B cell (primary cell): Measurements from ENCODE around the gene SLC2A13. TPM values are rescaled to one million over a fixed set of nuclear protein-coding genes. Genes with fewer than 3 reads are reported as not detected.

ENCODE experiments used
- ATAC-seq: fragments of 200-7000 bp; cut with Tn5 transposase; one replicate; pipeline ENCODE4 v1.10.0; 2021; ENCODE audit warnings: low read depth, mild to moderate bottlenecking, moderate number of reproducible peaks, moderate library complexity
- CTCF ChIA-PET: fragments of 350-600 bp; sonication (Branson Sonifier 250); formaldehyde crosslinking; loops from one replicate; lab custom pipeline; 2021; ENCODE audit warnings: antibody characterized with exemption, inconsistent platforms; lab: Charles Lee
- POLR2A ChIA-PET: fragments of 350-600 bp; sonication (Branson Sonifier 250); formaldehyde crosslinking; loops from one replicate; lab custom pipeline; 2021; ENCODE audit warnings: antibody characterized with exemption; lab: Charles Lee
- DNase-seq: peaks from one replicate; pipeline ENCODE4 v3.0.0; 2013
- H2AFZ ChIP-seq: 2 replicates; pipeline ENCODE4 v1.6.1; 2012; ENCODE audit warnings: mild to moderate bottlenecking, low read depth, low read length; ENCODE audit not compliant: insufficient read depth, poor library complexity, severe bottlenecking
- H3K27ac ChIP-seq, 2 donors: 1 replicate in 1 of 2; 2 replicates in 1 of 2; pipeline ENCODE4 v1.5.1; 2012 to 2013; ENCODE audit warnings: low read length in 2 of 2, mild to moderate bottlenecking in 2 of 2, moderate library complexity in 1 of 2
- H3K27me3 ChIP-seq, 4 experiments: fragments of 200-600 bp in 1 of 4; sonication (generic) in 1 of 4; replicated peaks in 1 of 4; 1 replicate in 2 of 4; 2 replicates in 2 of 4; pipeline versions ENCODE4 v1.6.1 to v1.7.0; 2013 to 2016; ENCODE audit warnings: low read length in 3 of 4, mild to moderate bottlenecking in 2 of 4, mixed read lengths in 1 of 4, moderate library complexity in 1 of 4; ENCODE audit not compliant: insufficient read depth in 4 of 4, control insufficient read depth in 3 of 4; ENCODE audit errors: control extremely low read depth in 1 of 4
- H3K36me3 ChIP-seq, 2 experiments: replicated peaks in 1 of 2; 1 replicate in 1 of 2; 2 replicates in 1 of 2; pipeline versions ENCODE4 v1.6.1 to v1.7.1; 2013; ENCODE audit warnings: low read length in 1 of 2; ENCODE audit not compliant: insufficient read depth in 2 of 2, control insufficient read depth in 1 of 2; ENCODE audit errors: control extremely low read depth in 1 of 2, extremely low read depth in 1 of 2
- H3K4me1 ChIP-seq, 2 donors: fragments of 200-600 bp in 1 of 2; sonication (generic) in 1 of 2; 1 replicate in 1 of 2; 2 replicates in 1 of 2; pipeline versions ENCODE4 v1.5.1 to v1.6.1; 2013 to 2017; ENCODE audit warnings: low read length in 2 of 2; ENCODE audit not compliant: control insufficient read depth in 2 of 2, insufficient read depth in 2 of 2
- H3K4me2 ChIP-seq: replicated peaks from 2 replicates; pipeline ENCODE3; 2012; ENCODE audit warnings: mild to moderate bottlenecking, low read depth, low read length; ENCODE audit not compliant: poor library complexity, severe bottlenecking
- H3K4me3 ChIP-seq, 5 experiments: fragments of 200-600 bp in 1 of 5; sonication (generic) in 1 of 5; 1 replicate in 3 of 5; 2 replicates in 2 of 5; pipeline versions ENCODE4 v1.5.1 to v1.7.0; 2011 to 2016; ENCODE audit warnings: low read length in 4 of 5, mild to moderate bottlenecking in 4 of 5, low read depth in 2 of 5, control low read depth in 1 of 5, moderate library complexity in 1 of 5; ENCODE audit not compliant: insufficient read depth in 1 of 5; ENCODE audit errors: control extremely low read depth in 1 of 5, extremely low read depth in 1 of 5
- H3K79me2 ChIP-seq: fragments of 200-600 bp; sonication (generic); one replicate; pipeline ENCODE4 v1.6.0; 2016; ENCODE audit warnings: low read length; ENCODE audit not compliant: control insufficient read depth, insufficient read depth
- H3K9ac ChIP-seq: fragments of 200-600 bp; sonication (generic); 2 replicates; pipeline ENCODE4 v1.6.1; 2017; ENCODE audit warnings: mild to moderate bottlenecking, low read length, moderate library complexity
- H3K9me3 ChIP-seq, 3 donors: one replicate each; pipeline versions ENCODE4 v1.6.1 to v1.7.1; 2013; ENCODE audit warnings: low read length in 2 of 3; ENCODE audit not compliant: control insufficient read depth in 2 of 3, insufficient read depth in 1 of 3; ENCODE audit errors: control extremely low read depth in 1 of 3
- H4K20me1 ChIP-seq: 2 replicates; pipeline ENCODE4 v1.6.0; 2012; ENCODE audit warnings: mild to moderate bottlenecking, low read length; ENCODE audit not compliant: insufficient read depth, control insufficient read depth, poor library complexity, severe bottlenecking
- H3K27ac Mint-ChIP-seq: one replicate; pipeline ENCODE4 v1.8.0; 2021; ENCODE audit warnings: mixed read lengths
- H3K27me3 Mint-ChIP-seq: one replicate; pipeline ENCODE4 v1.8.0; 2021; ENCODE audit warnings: mixed read lengths
- H3K4me1 Mint-ChIP-seq: one replicate; pipeline ENCODE4 v1.8.0; 2021; ENCODE audit warnings: mixed read lengths
- H3K4me3 Mint-ChIP-seq: one replicate; pipeline ENCODE4 v1.8.0; 2021; ENCODE audit warnings: mixed read lengths
- H3K9me3 Mint-ChIP-seq: one replicate; pipeline ENCODE4 v1.8.0; 2022; ENCODE audit warnings: mixed read lengths; ENCODE audit not compliant: insufficient read depth
- EZH2 ChIP-seq: IDR thresholded peaks from 2 replicates; pipeline ENCODE4 v1.6.1; 2012; ENCODE audit warnings: borderline replicate concordance, low read depth, mild to moderate bottlenecking, moderate library complexity, low read length; ENCODE audit not compliant: insufficient read depth, poor library complexity, severe bottlenecking
- WGBS: methylation state at CpG from one replicate; pipeline ENCODE4 v1.1.5; 2013; ENCODE audit warnings: missing lambda C conversion rate; ENCODE audit not compliant: insufficient coverage; 5-methylcytosine and 5-hydroxymethylcytosine counted together
- intact Hi-C: fragments of 100-400 bp; cut with micrococcal nuclease; formaldehyde crosslinking; loops from one replicate; pipeline ENCODE4 v1.10.0; 2022
- polyA plus RNA-seq: library from polyadenylated mRNA; depleted of rRNA; stranded (reverse); fragments of >200 nt; gene quantifications from 2 replicates; pipeline ENCODE4 v1.2.3, GENCODE V29; 2012
- total RNA-seq, 2 donors: library from RNA; stranded (reverse); fragments of 120-200 nt in 1 of 2; gene quantifications; 1 replicate in 1 of 2; 2 replicates in 1 of 2; pipeline versions ENCODE4 v1.2.3 to v1.2.4, GENCODE V29; 2013 to 2022
- TF ChIP-seq, protein P1 (sequence below): fragments of 200-600 bp; IDR thresholded peaks from one replicate; pipeline ENCODE4 v1.8.0; 2022; ENCODE audit warnings: antibody characterized with exemption, mild to moderate bottlenecking

SLC2A13 gene
- total and polyA plus RNA-seq, 2 donors (not counting 1 experiment from before 2014, with no cell fraction given) = 2.1 to 8.6 TPM

DNA sequence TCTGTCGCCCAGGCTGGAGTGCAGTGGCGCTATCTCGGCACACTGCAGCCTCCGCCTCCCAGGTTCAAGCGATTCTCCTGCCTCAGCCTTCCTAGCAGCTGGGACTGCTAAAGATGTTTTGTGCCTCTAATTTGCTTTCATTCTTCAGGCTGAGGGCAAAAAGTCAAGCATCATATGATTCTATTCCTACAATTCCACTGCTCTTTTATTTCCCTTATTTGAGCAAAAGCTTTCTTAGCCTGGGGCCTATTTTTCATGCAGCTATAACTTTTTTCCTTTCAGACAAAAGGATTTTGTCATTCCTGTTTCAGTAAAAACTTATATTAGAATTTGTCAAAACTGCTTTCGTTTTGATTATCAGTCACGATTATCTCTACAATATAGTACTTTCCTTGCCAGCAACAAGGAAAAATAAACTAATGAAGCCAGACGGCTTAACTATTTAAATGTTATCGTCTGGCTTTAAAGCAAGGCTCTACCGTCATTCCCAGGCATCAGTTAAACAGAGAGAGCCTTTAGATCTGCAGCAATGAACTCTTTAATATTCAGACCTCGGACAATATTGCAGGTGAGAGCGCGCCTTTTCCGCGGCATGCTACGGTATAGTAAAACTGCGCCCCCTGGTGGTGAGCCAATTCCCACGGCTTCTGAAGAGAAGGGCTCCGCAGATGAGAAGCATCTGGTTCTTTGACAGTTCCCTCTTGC lies 1.4 kb upstream of the SLC2A13 start:
- Mint-ChIP-seq H3K9me3 (no peaks in the 10 kb centered on the region), H3K27ac (peak overlapping the region; percentile 7), H3K4me1 (peaks cover 29% of the 10 kb centered on the region), H3K27me3 (no peaks in the 10 kb centered on the region), H3K4me3 (peak overlapping the region; percentile 81)
- peaks cover 10 to 30% of the 10 kb centered on the region in 2 donors for H3K4me1 ChIP-seq
- peak overlapping the region; percentile 65 for H3K9ac ChIP-seq
- ATAC-seq (peak; percentile 42), DNase-seq (peak; percentile 90)
- no peaks in the 10 kb centered on the region for H3K27me3 ChIP-seq
- TF ChIP-seq EZH2 = no peak
- TF ChIP-seq, protein P1, sequence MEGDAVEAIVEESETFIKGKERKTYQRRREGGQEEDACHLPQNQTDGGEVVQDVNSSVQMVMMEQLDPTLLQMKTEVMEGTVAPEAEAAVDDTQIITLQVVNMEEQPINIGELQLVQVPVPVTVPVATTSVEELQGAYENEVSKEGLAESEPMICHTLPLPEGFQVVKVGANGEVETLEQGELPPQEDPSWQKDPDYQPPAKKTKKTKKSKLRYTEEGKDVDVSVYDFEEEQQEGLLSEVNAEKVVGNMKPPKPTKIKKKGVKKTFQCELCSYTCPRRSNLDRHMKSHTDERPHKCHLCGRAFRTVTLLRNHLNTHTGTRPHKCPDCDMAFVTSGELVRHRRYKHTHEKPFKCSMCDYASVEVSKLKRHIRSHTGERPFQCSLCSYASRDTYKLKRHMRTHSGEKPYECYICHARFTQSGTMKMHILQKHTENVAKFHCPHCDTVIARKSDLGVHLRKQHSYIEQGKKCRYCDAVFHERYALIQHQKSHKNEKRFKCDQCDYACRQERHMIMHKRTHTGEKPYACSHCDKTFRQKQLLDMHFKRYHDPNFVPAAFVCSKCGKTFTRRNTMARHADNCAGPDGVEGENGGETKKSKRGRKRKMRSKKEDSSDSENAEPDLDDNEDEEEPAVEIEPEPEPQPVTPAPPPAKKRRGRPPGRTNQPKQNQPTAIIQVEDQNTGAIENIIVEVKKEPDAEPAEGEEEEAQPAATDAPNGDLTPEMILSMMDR = peak; percentile 94
- peak overlapping the region; percentile 91 for H3K4me2 ChIP-seq
- no peaks in the 10 kb centered on the region for H3K36me3 ChIP-seq
- H4K20me1 ChIP-seq = no peaks in the 10 kb centered on the region
- ChIA-PET POLR2A (no interaction called here), CTCF (interaction anchor here (0.6 to 9.9 kb wide), 28 partner anchors 10 to 520 kb away, joined by 3 to 80 read pairs (median 4); partner anchors contain the start of genes ABCD2 and LRRK2)
- H3K27ac ChIP-seq = peak overlapping the region in 1 of 2 donors; percentile 17
- WGBS = 37% methylated on average over 15 of the region's 19 CpGs
- intact Hi-C loops = loop anchor here (1.0 to 10.0 kb wide), 8 partner anchors 45 to 788 kb away; no protein-coding TSS in a partner anchor
- H3K9me3 ChIP-seq = no peaks in the 10 kb centered on the region
- H3K4me3 ChIP-seq = peak overlapping the region in 4 of 5 experiments; percentile 39 to 83 (median 58)
- no peaks in the 10 kb centered on the region for H3K79me2 ChIP-seq
- H2AFZ ChIP-seq = peak overlapping the region; percentile 94

DNA sequence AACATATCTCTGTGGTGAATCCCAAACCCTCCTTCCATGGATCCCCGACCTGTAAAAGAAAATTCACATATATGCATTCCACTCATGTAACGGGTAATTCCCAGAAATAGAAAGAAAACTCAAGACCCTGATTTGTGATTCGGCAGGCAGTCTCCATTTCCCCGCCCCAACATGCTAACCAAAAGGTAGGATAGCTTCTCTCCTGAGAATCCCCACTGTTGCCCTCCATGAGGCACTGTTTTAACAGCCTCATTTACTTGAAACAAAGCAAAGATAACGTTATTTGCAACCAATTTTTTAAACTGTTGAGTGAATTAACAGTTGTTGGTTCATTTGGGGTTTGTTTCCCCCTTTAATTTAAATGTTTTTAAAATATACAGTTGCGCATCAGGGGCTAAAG lies 774 bp upstream of the SLC2A13 start:
- H4K20me1 ChIP-seq = no peaks in the 10 kb centered on the region
- Mint-ChIP-seq H3K27me3 (no peaks in the 10 kb centered on the region), H3K4me3 (peak overlapping the region; percentile 81), H3K4me1 (peaks cover 29% of the 10 kb centered on the region), H3K9me3 (no peaks in the 10 kb centered on the region), H3K27ac (no peak overlapping the region)
- H3K9ac ChIP-seq = peak overlapping the region; percentile 65
- ATAC-seq (no peak), DNase-seq (no peak)
- H3K36me3 ChIP-seq = no peaks in the 10 kb centered on the region
- TF ChIP-seq, protein P1 = no peak
- no peak for TF ChIP-seq EZH2
- CTCF ChIA-PET = interaction anchor here (0.6 to 9.9 kb wide), 24 partner anchors 11 to 519 kb away, joined by 3 to 80 read pairs (median 4); partner anchors contain the start of genes ABCD2 and LRRK2
- H2AFZ ChIP-seq = peak overlapping the region; percentile 94
- H3K4me3 ChIP-seq = peak overlapping the region in 2 of 5 experiments; percentile 59 to 83
- POLR2A ChIA-PET = no interaction called here
- H3K4me1 ChIP-seq = peaks cover 10 to 30% of the 10 kb centered on the region in 2 donors
- H3K27ac ChIP-seq = peak overlapping the region in 1 of 2 donors; percentile 17
- H3K4me2 ChIP-seq = peak overlapping the region; percentile 91
- H3K27me3 ChIP-seq = no peaks in the 10 kb centered on the region
- H3K9me3 ChIP-seq = no peaks in the 10 kb centered on the region
- WGBS = 93% methylated on average over 3 of the region's 6 CpGs
- intact Hi-C loops = loop anchor here (1.0 to 10.0 kb wide), 8 partner anchors 46 to 788 kb away; no protein-coding TSS in a partner anchor
- no peaks in the 10 kb centered on the region for H3K79me2 ChIP-seq
